ENCODE data around the gene FAIM2. TPM values are rescaled to one million over a fixed set of nuclear protein-coding genes. Genes with fewer than 3 reads are reported as not detected.

The FAIM2 gene
- total RNA-seq, 1 donor from 2014 or later = not detected

DNA sequence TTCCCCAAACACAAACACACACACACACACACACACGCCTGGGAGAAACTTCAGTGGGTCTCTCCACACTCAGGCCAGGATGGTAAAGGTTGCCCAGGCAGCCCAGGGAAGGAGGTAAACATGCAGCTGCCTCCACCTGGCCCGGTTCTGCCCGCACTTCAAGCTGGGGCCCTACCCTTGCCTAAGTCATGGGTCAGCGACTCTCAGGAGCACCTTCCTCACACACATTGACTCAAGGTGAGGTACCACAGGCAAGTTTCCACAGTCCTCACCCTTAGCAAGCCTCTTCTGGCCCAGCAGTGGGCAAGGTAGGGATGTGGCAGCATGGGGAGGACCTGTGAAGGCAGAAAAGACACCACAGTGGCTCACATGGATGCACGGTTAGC, 14.1 kb upstream of the FAIM2 start:
- DNase-seq (ENCODE audit: low read depth) = no peak

DNA sequence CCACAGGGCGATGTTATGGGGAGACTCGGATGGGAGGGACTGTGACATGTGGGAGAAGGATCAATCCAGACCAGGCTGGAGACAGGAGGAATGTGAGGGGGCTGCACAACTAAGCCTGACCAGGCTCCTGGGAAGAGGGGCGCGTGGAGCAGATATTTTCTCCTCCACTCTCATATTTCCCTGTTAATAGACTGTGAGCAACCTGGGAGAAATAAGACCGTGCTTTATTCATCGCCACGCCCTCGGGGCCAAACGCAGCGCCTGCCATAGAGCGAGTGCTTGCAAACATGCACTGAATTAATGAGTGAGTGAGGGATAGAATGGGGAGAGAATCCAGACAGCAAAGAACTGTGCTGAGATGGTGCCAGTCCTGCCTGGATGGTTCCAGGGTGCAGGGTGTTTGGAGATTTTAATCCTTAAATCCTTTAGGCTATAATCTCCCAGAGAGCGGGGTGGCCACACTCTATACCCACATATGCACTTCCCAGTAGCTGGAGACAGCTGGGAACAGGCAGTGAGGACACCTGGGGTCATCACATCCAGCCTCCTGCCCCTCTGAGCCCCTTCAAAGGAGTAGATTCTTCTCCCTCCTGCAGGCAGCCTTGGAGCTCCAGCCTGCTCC, 13.6 kb upstream of the FAIM2 start:
- no peak for DNase-seq (ENCODE audit: low read depth)

DNA sequence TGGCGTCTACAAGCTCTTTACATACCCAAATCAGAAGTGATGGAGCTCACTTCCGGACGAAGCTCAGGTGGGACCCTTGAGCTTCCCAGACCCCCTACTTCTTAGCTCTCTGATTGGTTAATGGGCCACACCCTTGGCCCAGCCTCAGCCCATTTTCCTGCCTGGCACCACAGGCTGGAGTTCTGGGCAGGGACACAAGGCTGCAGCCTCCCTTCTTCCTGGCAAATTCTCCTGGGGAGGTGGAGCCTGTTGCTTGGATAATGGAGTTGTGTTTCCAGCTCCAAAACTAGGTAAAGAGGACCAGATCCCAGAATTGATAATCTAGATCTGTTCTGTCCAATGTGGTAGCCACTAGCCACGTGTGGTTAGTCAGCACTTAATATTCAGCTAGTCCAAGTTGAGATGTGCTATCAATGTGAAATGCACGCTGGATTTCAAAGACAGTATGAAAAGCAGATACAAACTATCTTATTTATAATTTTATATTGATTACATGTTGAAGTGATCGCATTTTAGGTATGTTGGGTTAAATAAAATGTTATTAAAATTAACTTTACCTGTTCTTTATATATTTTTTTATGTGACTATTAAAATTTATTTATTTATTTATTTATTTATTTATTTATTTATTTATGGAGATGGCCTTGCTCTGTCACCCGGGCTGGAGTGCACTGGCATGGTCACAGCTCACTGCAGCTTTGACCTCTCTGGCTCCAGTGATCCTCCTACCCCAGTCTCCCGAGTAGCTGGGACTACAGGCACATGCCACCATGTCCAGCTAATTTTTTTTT, 12.6 kb upstream of the FAIM2 start:
- no peak for DNase-seq (ENCODE audit: low read depth)

DNA sequence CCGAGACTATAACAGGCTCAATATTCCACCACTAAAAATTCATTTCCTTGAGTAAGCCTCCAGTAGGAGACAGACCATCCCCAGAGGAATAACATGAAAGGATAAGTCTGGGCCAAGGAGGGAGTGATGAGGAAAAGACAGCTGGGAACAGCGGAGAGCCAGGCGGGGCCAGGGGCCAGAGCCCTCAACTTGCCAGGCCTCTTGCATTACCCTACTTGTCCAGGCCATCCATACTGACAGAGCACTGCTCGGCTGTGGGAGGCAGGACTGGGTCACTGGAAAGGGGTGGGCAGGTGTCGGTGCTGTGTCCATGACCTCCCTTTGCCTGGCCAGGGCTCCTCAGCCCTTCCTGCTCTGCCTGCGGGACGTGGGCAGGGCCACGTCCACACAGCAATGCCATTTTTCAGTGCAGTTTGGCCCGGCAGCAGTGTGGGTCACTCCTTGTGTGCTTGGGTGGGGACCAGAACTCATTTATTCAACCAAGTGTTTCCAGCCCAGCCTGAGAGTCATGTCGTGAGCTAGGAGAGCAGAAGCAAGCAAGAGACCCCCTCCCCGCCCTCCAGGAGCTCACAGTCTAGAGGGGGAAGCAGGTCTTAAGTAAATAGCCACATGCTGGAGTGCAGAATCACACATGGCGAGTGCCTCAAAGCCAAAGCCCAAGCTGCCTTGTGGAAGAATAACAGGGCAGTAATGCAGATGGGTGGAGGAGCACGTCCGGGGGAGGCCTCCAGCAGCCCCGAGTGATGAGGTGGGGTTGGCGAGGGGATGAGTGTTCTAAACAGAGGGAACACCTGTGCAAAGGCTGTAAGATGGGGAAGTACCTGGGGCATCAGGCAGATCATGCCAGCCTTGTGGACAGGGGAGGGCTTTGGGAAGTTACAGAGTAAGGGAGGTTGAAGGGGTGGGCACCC, 8.9 kb upstream of the FAIM2 start:
- DNase-seq (ENCODE audit: low read depth) = no peak

DNA sequence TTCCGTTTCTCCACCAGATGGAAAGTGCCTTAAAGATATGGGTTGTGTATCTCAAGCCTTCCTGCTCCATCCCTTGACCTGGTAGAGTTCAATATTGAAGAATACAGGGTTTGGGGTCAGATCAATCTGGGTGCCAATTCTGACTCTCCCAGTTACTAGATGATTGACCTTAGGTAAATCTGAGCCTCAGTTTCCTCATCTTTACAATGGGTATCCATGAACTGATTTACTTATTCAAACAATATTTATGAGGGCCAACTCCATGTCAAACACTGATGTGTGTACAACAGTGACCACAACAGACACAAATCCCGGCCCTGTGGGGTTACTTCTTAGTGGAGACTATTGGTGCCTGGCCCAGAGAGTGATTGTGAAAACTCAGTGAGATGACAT, 7.5 kb upstream of the FAIM2 start:
- DNase-seq (ENCODE audit: low read depth) = no peak

DNA sequence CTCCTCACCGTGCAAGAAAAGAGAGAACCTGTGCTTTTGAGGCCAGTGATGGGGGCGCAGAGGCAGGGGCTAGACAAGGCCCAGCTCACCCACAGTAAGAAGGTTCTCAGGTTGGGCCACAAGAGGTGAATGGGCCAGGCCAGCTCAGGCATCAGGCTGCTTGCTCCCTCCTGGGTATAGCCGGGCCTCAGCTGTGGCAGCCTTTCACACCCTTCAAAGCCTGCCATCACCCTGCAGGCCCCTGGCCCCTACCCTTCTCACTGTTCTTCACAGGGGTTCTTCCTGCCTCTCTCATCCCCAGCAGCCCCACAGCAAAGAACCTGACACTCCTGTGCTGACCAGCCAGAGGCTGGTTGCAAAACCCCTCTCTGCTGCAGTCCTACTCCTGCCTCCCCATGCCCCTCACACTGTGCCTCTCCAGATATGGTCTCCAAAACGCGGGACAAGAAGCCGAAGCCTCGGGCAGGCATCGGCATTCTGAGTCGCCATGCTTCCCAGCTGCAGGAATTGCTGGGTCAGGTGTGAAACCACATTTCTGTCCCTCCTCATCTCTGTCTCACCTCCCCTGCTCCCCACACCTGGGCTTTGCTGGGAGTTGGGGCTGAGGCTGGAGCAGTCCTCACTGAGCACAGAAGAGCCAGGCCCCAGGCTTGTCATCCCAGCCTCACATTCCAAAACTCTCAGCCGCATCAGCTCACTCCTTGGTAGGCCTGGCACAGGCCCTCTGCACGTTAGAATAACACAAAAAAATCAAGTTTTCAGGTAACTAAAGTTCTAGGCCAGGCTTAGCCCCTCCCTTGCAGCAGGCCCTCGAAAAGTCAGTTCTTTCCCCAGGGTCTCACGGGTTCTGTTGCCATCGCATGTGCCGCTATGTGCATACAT, 6.9 kb upstream of the FAIM2 start:
- DNase-seq (ENCODE audit: low read depth) = no peak

DNA sequence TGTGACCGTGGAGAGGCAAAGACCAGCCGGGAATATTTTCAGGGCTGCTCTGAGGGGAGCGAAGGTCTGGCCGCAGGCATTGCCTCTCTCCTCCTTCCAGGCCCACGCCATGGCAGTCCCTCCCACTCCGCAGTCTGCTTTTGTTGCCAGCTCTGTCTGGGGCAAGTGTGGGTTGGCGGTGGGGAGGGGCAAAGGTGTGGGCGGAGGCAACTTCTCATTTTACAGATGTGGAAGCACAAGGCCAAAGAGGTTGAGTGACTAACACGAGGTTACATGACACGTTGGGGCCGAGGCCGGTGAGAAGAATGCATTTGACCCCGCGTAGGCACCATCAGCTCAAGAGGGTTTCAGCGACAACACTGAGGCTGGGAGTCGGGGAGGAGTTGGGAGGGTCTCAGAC, 6.1 kb upstream of the FAIM2 start:
- peak; percentile 84 for DNase-seq (ENCODE audit: low read depth)

DNA sequence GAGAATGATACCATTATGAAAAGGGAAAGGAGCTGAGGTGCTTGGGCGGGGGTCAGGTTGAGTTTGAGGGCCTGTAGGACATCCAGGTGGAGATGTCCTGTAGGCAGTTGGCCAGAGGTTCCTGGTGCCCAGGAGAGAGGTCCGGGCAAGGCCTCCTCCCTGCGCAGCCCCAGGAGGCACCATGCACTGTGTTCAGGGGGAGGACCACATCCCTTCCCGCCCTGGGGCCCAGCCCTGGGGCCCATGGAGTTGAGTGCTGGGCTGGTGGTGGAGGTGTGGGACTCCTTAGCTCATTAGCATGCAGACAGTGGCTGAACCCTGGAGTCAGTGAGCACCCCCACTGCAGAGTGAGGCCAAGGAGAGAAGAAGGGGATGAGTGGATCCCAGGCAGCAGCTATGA, 5.7 kb upstream of the FAIM2 start:
- DNase-seq (ENCODE audit: low read depth) = no peak

DNA sequence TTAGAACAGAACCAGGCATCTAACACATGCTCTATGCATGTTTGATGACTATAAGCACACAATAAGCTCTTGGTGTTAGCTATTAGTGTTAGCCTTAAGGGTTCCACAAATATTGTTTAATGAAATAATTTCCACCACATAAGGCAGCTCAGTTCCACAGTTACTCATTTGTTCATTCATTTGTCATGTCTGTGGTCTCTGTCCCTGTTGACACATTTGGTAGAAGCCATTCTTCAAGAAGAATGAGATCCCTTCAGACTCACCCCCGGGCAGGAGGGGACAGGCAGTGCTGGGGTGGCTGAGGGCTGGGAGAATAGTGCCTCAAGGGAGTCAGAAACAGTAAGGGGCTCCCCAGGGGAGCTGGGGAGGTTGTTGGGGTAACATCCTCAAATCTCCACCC, 3.7 kb upstream of the FAIM2 start:
- DNase-seq (ENCODE audit: low read depth) = no peak

DNA sequence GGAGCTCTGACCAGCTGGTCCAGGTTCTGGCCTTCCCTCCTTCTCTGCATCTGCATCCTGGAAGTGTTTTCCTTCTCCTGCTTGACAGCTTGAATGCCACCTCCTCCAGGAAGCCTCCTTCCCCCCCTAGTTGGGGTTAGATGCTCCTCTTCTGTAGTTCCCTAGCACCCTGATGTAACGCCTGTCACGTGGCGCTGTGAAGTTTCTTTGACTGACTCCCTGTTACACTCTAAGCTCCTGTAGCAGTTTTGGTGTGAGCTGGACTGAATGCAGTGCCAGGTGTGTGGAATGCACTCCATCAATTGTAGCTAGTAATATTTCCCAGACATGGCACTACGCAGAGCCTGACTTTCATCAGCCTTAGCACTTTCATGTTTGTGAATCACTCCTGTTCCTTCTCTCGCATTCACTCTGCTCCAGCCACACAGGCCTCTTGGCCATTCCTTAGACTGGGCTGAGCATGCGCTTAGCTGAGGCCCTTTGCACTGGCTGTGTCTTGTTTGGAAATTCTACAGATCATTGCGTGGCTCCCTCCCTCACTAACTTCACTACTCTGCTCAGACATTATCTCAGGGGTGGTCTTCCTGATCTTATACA, 2.1 kb upstream of the FAIM2 start:
- DNase-seq (ENCODE audit: low read depth) = no peak

DNA sequence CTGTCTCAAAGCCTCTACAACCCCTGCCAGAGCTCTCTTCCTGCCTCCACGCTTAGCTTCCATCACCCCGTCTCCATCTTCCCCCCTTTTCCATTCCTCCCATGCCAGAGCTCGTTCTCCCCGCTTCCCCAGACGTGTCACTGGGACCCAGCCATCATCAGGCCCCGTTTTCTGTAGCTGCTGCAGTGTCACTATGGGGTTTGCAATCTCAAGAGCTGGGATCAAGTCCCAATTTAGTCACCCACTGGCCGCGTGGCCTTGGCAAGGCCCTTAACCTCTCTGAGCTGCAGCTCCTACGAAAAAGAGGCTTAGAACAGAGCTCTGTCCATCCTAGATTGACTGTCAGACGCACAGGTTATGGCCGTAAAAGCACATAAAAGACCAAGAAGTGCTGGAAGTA, 901 bp upstream of the FAIM2 start:
- no peak for DNase-seq (ENCODE audit: low read depth)

DNA sequence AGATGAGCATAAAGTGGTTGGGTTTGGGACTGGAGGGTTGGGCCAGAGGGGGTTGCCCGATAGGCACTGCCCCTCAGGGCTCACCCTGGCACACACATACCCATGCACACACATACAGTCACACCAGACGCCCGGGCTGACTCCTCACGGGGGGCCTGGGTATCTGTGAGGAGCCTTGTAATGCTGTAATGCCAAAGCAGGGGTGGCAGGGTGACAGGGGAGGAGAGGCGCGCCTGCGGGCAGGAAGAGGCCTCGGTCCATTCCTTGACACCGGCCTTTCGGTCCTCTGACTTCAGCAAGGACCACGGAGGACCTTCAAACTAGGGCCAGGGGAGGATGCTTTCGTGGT, 375 bp downstream of the FAIM2 start:
- no peak for DNase-seq (ENCODE audit: low read depth)

DNA sequence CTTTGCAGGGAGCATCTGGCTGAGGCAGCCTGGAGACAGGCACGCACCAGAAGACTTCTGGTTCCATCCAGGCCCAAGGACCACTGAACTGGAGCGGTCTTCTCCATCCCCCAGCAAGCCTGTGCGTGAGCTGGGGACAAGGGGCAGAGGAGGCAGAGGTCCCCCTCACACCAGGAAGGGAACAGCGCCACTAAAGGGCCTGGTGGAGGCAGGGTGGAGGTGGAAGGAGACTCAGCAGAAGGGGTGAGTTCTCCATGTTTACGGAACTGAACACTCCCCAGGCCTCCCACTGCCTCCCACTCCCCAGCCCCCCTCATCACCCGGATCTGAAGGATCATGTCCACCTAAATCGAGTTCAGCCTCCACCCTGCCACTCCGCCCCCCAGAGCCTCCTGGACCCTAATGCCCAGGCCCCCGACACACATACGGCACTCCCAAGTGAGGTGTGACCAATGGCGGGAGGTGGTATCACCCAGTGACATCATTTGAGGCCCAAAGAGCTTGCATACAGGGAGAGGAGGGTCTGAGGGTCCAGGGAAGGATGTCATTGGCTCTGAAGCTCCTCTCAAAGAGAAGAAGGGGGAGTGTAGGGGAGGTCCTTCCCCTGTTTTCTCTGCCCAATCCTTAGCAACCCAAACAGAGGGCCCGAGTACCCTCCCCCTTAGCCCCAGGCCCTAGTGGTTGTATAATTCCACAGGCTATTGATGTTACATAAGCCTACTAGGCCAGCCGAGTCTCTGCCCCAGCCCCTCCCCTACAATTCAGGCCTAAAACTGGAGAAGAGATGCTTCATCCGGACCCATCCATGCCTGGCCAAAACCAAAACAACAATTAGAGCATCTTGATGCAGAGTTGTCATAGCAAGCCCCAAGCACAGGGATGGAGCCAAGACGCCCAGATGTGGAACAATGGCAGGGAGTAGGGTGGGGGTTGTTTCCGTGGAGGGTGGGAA, 1.0 kb downstream of the FAIM2 start:
- no peak for DNase-seq (ENCODE audit: low read depth)

DNA sequence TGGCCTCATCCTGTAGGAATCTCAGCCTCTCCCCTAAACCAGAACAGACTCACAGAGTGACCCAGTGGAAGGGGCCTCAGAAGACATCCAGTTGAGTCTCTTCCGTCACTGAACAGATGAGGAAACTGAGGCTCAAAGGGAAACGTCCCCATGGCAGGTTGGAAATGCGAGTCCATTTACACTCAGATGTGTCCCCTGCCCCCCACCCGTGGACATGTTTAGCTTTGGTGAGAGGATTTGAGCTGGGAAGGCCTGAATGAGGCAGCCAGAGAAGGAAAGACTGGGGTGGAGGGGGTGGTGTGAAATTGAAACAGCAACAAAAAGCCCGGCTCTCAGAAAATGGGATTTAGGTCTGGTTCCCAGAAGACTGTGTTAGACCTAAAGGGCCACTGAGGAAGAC, 1.7 kb downstream of the FAIM2 start:
- no peak for DNase-seq (ENCODE audit: low read depth)

DNA sequence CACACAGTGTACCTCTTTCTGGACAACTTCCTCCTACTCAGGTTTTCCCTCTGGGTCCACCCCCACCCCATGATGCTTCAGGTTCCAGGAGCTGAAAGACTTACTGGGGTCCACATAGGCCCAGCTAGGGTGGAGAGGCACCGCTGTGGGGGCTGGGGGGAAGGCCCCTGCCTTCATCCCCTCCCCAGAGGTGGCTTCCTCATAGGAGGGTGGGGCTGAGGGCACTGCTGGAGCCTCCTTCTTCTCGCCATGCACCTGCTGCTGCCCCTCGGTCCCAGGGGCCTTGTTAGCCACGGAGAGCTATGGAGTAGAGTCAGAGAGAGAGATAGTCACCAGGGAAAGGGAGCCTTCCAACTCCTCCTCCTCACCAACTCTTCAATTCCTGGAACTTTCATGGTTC, 2.7 kb downstream of the FAIM2 start:
- DNase-seq (ENCODE audit: low read depth) = no peak

DNA sequence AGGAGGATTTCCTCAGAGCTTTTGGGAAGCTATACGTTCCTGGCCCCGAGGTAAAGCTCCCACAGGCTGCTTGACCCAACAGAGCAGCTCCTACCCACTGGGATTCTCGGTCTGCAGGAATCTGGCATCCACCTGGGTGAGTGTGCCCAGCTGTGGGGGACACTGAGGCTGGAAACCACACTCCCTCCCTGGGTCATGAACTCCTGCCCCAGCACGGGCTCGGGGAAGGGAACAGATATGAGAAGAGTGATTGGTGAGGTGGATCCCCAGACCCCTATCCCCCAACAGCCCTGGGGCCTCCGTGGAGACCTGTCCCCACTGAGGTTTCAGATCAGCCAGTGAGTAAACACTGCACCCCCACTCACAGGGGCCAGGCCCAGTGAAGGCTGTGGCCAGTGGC, 3.3 kb downstream of the FAIM2 start:
- DNase-seq (ENCODE audit: low read depth) = no peak

DNA sequence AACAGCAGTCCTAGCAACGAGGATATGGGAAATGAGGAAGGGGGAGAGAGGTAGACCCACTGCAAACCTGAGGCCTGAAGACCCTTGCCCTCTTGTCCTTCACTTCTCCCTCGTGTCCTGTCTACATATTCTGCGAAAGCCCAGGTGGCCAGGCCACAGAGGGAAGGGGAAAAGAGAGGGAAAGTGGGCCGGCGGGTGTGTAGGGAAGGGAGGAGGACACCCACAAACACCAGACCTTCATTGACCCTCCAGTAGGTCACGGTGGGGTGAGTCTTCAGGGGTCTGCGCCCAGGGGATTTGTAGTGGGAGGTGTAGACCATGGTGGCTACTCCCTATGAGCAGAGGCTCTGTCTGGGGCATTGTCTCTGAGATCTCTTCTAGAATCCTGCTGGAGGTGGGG, 3.8 kb downstream of the FAIM2 start:
- no peak for DNase-seq (ENCODE audit: low read depth)

DNA sequence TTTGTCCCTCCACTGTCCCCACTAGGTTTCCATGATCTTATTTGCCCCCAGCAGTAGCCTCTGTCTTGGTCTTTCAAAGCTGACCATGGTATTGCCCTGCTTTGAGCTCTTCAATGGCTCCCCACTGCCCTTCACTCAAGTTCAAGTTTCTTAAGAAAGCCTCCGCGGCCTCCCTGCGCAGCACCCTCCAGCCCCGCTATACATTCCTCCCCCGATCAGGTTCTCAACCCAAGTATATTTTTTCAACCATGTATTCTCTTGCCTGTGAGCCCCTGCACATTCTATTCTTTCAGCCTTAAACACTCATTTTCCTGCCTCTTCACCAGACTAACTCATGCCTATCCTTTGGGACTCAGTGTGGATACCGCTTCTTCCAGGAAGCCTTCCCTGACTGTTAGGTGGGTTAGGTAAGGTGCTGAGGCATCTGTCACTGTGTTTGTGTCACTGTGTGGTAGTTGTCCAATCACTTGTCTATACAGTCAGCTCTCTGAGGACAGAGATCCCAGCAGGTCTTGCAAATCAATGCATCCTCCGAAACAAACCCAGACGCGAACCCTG, 4.3 kb downstream of the FAIM2 start:
- DNase-seq (ENCODE audit: low read depth) = no peak

DNA sequence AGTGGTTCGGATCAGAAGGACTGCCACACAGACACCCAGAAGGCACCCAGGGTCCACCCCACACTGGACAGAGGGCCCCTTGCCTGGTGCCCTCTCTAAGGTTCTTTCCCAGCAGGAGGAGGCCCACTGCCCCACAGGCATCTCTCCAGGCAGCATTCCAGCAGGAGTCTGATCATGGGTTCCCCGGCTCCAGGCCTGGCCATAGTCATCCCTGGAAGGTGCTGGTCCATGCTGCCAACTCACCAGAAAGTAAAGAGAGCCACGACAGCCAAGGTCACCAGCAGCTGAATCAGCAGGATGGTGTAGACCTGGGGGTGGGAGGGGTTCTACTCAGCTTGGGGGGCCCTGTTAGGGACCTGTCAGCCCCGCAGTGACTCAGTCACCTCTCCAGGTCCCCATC, 6.4 kb downstream of the FAIM2 start:
- no peak for DNase-seq (ENCODE audit: low read depth)

DNA sequence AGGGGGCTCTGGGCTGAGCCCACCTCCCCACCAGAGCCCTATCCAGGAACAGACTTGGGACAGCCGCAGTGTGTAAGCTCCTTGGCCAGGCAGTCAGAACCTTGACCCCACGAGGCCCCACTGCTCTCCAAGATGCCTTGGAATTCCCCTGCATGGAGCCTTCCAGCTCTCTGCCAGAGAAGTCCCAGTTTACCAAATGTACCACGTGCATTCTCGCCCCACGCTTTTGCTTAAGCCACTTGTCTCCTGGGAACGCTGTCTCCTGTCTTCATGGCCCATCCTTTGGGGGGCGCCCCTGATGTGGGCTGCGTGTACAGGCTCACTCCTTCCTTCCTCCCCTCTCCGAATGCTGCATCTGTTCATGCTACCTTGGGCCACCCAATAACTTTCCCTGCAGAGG, 7.9 kb downstream of the FAIM2 start:
- peak; percentile 8 for DNase-seq (ENCODE audit: low read depth)
